Activated CD8-positive, alpha-beta T cell treated with anti-CD3 and anti-CD28 coated beads for 36 hours (primary cell): ENCODE results near the gene FGFRL1. TPM values are rescaled to one million over a fixed set of nuclear protein-coding genes. Genes with fewer than 3 reads are reported as not detected.

Experiments used
- ATAC-seq: fragments of 200-7000 bp; cut with Tn5 transposase; one replicate; pipeline ENCODE4 v1.10.0; 2021; ENCODE audit warnings: mild to moderate bottlenecking, moderate library complexity
- CTCF ChIA-PET: fragments of 350-600 bp; sonication (Branson Sonifier 250); formaldehyde crosslinking; loops from one replicate; lab custom pipeline; 2021; ENCODE audit warnings: antibody characterized with exemption; lab: Charles Lee
- POLR2A ChIA-PET: fragments of 350-600 bp; sonication (Branson Sonifier 250); formaldehyde crosslinking; loops from one replicate; lab custom pipeline; 2021; ENCODE audit warnings: antibody characterized with exemption; lab: Charles Lee
- DNase-seq: peaks from one replicate; pipeline ENCODE4 v3.0.0-alpha.2; 2020
- H3K27ac Mint-ChIP-seq: one replicate; pipeline ENCODE4 v1.8.0; 2021; ENCODE audit warnings: mild to moderate bottlenecking, mixed read lengths
- H3K27me3 Mint-ChIP-seq: one replicate; pipeline ENCODE4 v1.8.0; 2021; ENCODE audit warnings: mixed read lengths
- H3K36me3 Mint-ChIP-seq: one replicate; pipeline ENCODE4 v1.8.0; 2021; ENCODE audit warnings: low read depth, mixed read lengths
- H3K4me1 Mint-ChIP-seq: one replicate; pipeline ENCODE4 v1.8.0; 2021; ENCODE audit warnings: low read depth, mixed read lengths
- H3K4me3 Mint-ChIP-seq: one replicate; pipeline ENCODE4 v1.8.0; 2021; ENCODE audit warnings: mild to moderate bottlenecking, moderate library complexity, mixed read lengths
- H3K9me3 Mint-ChIP-seq: one replicate; pipeline ENCODE4 v1.8.0; 2021; ENCODE audit warnings: mixed read lengths
- intact Hi-C: fragments of 100-400 bp; cut with micrococcal nuclease; formaldehyde crosslinking; loops from one replicate; pipeline ENCODE4 v1.10.0; 2022
- total RNA-seq, 2 experiments: library from RNA; stranded (reverse); gene quantifications; one replicate each; pipeline ENCODE4 v1.2.3, GENCODE V29; 2021
- TF ChIP-seq, protein P1 (sequence below): fragments of 200-600 bp; IDR thresholded peaks from one replicate; pipeline ENCODE4 v1.8.0; 2022; ENCODE audit warnings: antibody characterized with exemption, mild to moderate bottlenecking

The FGFRL1 gene
- total RNA-seq, 2 experiments from 2014 or later, result 16.2 to 18.0 TPM

DNA sequence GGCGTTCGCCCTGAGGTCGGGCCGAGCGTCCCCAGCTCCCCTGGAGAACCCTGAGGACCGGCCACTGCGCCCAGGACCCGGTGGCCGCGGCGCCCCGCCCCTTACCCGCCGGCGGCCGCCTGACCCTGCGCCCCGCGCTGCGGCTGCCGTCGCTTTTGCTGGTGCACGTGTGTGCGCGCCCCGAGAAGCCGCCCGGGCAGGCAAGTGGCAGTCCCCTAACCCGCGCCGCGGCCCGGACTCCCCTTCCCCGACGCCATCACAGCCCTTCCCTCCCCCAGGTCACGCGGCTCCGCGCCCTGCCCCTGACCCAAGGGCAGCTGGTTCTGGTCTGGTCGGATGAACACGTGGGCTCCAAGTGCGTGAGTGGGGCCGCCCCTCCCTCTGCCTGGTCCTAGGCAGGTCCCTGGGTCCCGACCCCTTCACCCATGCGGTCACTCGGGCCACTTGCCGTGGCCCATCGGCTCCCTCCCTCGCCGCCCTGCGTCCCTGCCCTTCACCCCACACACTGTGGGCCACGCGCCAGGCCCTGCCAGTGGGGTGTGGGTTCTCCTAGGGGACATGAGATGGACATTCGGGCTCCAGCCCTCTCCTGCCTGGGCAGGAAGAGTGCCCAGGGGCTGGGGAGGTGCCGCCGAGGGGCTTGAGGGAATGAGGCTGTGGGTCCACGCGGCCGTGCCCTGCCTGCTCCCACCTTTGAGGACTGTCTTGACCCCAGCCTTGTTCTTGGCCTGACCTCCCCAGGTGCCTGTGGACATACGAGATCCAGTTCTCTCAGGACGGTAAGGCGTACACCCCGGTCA, 8.0 kb upstream of the FGFRL1 start:
- no peaks in the 10 kb centered on the region for H3K36me3 Mint-ChIP-seq
- ATAC-seq (no peak), DNase-seq (no peak)
- intact Hi-C loops, result no loop called here
- POLR2A ChIA-PET, result no interaction called here
- no peaks in the 10 kb centered on the region for H3K4me1 Mint-ChIP-seq
- CTCF ChIA-PET, result no interaction called here
- TF ChIP-seq, protein P1, sequence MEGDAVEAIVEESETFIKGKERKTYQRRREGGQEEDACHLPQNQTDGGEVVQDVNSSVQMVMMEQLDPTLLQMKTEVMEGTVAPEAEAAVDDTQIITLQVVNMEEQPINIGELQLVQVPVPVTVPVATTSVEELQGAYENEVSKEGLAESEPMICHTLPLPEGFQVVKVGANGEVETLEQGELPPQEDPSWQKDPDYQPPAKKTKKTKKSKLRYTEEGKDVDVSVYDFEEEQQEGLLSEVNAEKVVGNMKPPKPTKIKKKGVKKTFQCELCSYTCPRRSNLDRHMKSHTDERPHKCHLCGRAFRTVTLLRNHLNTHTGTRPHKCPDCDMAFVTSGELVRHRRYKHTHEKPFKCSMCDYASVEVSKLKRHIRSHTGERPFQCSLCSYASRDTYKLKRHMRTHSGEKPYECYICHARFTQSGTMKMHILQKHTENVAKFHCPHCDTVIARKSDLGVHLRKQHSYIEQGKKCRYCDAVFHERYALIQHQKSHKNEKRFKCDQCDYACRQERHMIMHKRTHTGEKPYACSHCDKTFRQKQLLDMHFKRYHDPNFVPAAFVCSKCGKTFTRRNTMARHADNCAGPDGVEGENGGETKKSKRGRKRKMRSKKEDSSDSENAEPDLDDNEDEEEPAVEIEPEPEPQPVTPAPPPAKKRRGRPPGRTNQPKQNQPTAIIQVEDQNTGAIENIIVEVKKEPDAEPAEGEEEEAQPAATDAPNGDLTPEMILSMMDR, result no peak
- H3K4me3 Mint-ChIP-seq, result no peak overlapping the region
- H3K27me3 Mint-ChIP-seq, result peaks cover 55% of the 10 kb centered on the region
- H3K27ac Mint-ChIP-seq, result no peak overlapping the region
- peaks cover 2% of the 10 kb centered on the region for H3K9me3 Mint-ChIP-seq

DNA sequence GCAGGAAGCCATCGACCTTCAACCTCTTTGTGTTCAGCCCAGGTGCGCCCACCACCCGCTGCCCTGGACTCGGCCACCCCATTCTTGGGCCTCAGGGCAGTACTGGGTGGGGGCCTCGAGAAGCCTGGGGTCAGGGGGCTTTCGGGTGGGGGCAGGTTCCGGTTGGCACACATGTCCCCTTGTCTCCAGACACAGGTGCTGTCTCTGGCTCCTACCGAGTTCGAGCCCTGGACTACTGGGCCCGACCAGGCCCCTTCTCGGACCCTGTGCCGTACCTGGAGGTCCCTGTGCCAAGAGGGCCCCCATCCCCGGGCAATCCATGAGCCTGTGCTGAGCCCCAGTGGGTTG, 7.4 kb upstream of the FGFRL1 start:
- Mint-ChIP-seq H3K36me3 (no peaks in the 10 kb centered on the region), H3K4me1 (peaks cover 2% of the 10 kb centered on the region), H3K27ac (no peak overlapping the region), H3K9me3 (peaks cover 2% of the 10 kb centered on the region), H3K4me3 (no peak overlapping the region), H3K27me3 (peaks cover 56% of the 10 kb centered on the region)
- ChIA-PET CTCF (no interaction called here), POLR2A (no interaction called here)
- intact Hi-C loops, result no loop called here
- ATAC-seq (no peak), DNase-seq (no peak)
- TF ChIP-seq, protein P1, result no peak

DNA sequence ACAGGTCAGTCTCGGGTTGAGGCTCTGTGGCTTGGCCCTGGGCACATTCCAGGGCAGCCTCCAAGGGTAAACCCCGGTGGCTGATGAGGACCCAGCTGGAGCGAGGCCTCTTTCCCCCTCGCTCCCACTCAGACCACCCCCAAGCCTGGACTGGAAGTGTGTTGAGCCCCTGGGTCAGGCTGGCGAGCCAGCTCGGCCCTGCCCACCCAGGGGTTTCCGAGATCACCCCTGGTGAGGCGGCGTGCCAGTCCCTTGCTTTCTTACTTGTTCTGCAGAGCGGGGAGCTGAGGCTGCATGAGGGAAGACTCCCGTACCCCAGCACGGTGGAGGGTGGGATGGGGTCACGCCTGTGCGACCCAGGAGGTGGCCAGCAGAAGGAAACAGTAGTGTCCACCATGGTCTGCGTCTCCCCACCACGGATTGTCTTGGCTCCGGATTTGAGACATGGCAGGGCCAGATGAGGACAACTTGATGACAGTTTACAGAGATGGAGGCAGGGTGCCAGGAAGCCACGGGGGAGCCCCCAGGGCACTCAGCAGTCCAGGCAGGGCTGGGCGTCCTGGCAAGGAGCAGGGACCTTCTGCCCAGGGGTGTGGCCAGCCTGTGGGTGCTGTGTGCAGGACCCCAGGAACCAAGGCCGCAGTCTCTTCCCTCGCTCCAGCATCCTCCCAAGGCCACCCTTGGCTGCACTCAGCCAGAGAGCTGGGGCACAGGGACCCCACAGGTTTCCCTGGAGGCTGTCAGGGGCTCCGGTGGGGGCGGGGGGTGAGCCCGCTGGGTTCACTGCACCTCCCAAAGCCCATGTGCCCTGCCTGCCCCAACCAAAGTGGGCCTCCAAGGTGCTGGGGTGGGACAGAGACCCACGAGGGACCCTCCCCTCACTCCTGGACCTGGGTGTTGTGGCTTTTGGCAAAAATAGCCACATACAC, 6.6 kb upstream of the FGFRL1 start:
- Mint-ChIP-seq H3K36me3 (no peaks in the 10 kb centered on the region), H3K27ac (no peak overlapping the region), H3K4me1 (peaks cover 3% of the 10 kb centered on the region), H3K27me3 (peaks cover 53% of the 10 kb centered on the region), H3K9me3 (peaks cover 2% of the 10 kb centered on the region), H3K4me3 (no peak overlapping the region)
- DNase-seq (no peak), ATAC-seq (no peak)
- ChIA-PET CTCF (no interaction called here), POLR2A (interaction anchor here (0.9 to 1.1 kb wide), 2 partner anchors 11 to 74 kb away, joined by 3 read pairs; no protein-coding TSS in a partner anchor)
- intact Hi-C loops, result no loop called here
- TF ChIP-seq, protein P1, result no peak

DNA sequence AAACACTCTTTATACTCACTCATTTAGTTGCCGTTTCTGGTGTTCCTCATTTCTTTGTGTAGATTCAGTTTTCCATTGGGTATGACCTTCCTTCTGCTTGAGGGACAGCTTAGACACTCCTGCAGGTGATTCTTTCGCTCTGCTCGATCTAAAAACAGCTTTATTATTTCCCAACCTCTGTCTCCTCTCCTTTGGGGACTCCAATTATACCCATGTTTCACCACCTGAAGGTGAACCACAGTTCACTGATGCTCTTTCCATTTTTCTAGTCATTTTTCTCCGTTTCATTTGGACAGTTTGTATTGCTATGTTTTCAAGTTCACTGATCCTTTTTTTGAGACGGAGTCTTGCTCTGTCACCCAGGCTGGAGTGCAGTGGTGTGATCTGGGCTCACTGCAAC, 4.6 kb upstream of the FGFRL1 start:
- Mint-ChIP-seq H3K27ac (no peak overlapping the region), H3K4me3 (no peak overlapping the region), H3K36me3 (no peaks in the 10 kb centered on the region), H3K9me3 (peaks cover 2% of the 10 kb centered on the region), H3K27me3 (peaks cover 44% of the 10 kb centered on the region), H3K4me1 (peaks cover 8% of the 10 kb centered on the region)
- POLR2A ChIA-PET, result no interaction called here
- DNase-seq (no peak), ATAC-seq (no peak)
- intact Hi-C loops, result no loop called here
- TF ChIP-seq, protein P1, result no peak
- CTCF ChIA-PET, result no interaction called here
